Measurements from ENCODE around the gene SETD6.

DNA sequence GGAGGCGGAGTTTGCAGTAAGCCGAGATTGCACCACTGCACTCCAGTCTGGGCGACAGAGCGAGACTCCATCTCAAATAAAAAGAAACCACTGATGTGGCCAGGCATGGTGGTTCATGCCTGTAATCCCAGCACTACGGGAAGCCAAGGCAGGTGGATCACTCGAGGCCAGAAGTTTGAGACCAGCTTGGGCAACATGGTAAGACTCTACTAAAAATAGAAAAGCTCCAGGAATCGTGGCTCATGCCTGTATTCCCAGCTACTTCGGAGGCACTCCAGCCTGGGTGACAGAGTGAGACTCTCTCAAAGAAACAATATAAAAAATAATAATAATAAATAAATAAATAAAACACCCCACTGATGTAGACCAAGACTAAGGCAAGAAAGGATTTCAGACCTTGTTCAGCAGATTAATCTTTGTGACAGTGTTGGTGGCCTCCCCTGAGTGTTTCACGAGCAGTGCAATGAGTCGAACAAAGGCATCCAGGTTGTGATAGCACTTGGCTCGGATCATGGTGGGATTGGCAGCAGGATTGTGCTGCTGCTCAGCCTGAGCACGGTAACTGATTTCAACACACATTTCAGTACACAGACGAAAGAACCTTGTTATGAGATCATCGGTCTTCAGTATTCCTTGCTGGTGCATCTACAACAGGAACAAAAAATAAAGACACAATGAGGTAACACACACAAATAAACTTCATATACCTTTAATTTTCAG, 18.6 kb downstream of the SETD6 start:
- TF ChIP-seq POLR2A (IDR thresholded peaks at IDR 0.05), result no peak
- TF ChIP-seq, protein P1, sequence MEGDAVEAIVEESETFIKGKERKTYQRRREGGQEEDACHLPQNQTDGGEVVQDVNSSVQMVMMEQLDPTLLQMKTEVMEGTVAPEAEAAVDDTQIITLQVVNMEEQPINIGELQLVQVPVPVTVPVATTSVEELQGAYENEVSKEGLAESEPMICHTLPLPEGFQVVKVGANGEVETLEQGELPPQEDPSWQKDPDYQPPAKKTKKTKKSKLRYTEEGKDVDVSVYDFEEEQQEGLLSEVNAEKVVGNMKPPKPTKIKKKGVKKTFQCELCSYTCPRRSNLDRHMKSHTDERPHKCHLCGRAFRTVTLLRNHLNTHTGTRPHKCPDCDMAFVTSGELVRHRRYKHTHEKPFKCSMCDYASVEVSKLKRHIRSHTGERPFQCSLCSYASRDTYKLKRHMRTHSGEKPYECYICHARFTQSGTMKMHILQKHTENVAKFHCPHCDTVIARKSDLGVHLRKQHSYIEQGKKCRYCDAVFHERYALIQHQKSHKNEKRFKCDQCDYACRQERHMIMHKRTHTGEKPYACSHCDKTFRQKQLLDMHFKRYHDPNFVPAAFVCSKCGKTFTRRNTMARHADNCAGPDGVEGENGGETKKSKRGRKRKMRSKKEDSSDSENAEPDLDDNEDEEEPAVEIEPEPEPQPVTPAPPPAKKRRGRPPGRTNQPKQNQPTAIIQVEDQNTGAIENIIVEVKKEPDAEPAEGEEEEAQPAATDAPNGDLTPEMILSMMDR (IDR thresholded peaks at IDR 0.05), result no peak

Measured in thyroid gland (tissue), 4 donors.